Activated naive CD8-positive, alpha-beta T cell treated with anti-CD3 and anti-CD28 coated beads, Interleukin-2, amount 50 U/mL, for 24 hours (primary cell): ENCODE data around the gene UBASH3B.
A peak's percentile ranks its signal among the peaks of the same experiment; 100 is the strongest.

Experiments
- ATAC-seq: fragments of 150-1000 bp; cut with Tn5 transposase; one replicate; pipeline ENCODE4 v1.10.0; 2021
- DNase-seq: peaks from one replicate; pipeline ENCODE4 v3.0.0; 2021
- H3K27ac Mint-ChIP-seq: one replicate; pipeline ENCODE4 v1.8.0; 2021; ENCODE audit warnings: mild to moderate bottlenecking, mixed read lengths
- H3K27me3 Mint-ChIP-seq: one replicate; pipeline ENCODE4 v1.8.0; 2021; ENCODE audit warnings: mixed read lengths
- H3K36me3 Mint-ChIP-seq: one replicate; pipeline ENCODE4 v1.8.0; 2021; ENCODE audit warnings: low read depth, mixed read lengths
- H3K4me1 Mint-ChIP-seq: one replicate; pipeline ENCODE4 v1.8.0; 2021; ENCODE audit warnings: mixed read lengths
- H3K4me3 Mint-ChIP-seq: one replicate; pipeline ENCODE4 v1.8.0; 2021; ENCODE audit warnings: mild to moderate bottlenecking, moderate library complexity, mixed read lengths
- H3K9me3 Mint-ChIP-seq: one replicate; pipeline ENCODE4 v1.8.0; 2021; ENCODE audit warnings: mixed read lengths

UBASH3B gene

DNA sequence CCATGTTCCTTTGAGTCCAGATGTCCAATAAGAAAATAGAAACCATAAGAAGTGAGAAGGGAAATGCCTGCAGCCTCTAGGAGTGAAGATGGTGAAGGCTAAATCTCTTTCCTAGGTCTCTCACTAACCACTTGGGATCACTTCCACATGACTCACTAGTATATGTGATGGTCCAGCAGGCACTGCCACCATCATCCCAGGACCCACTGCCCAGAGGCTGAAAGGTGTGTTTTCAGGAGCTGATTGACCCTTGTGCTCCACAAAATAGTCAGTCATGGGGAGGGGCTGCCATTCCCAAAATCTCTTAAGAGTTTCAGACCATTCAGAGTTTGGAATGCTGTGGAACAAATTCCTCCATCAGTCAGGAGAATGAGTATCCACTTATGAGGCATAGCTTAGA is 22.9 kb downstream of the UBASH3B start:
- Mint-ChIP-seq H3K27ac (no peak overlapping the region), H3K4me1 (peaks cover 70% of the 10 kb centered on the region), H3K27me3 (no peaks in the 10 kb centered on the region), H3K4me3 (no peak overlapping the region), H3K9me3 (no peaks in the 10 kb centered on the region), H3K36me3 (peaks cover 11% of the 10 kb centered on the region)
- DNase-seq: no peak
- no peak for ATAC-seq

DNA sequence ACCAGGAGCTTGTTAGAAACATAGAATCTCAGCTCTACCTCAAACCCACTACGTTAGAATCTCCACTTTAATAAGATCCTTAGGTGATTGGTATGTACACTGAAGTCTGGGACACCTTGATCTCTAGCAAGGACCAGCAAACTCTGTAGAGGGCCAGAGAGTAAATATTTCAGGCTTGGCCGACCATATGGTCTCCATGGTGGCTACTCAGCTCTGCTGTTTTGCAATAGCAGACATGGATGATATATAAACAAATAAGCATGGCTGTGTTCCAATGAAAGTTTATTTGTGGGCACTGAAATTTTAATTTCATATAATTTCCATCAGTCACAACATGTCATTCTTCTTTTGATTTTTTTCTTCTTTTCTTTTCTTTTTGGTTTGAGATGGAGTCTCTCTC is 23.9 kb downstream of the UBASH3B start:
- peaks cover 69% of the 10 kb centered on the region for H3K4me1 Mint-ChIP-seq
- no peak for ATAC-seq

DNA sequence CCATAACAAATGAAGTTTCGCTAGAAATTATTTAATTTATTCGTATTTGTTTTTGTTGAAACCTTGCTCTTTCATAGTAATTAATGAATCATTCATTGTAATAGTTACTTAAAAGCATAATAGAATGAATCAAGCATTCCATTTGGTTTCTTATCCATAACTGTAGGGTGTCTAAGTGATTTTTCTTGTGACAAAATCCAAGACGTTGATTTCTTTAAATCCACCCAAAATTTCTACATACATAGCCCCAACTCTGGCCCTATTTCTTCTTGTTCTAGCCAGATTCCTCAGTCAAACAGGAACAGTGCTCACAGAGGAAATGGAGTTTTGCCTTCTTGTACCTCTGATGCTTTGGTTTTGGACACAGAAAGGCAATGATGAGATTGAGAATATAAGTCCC is 25.5 kb downstream of the UBASH3B start:
- H3K36me3 Mint-ChIP-seq: peaks cover 13% of the 10 kb centered on the region
- no peaks in the 10 kb centered on the region for H3K9me3 Mint-ChIP-seq
- no peaks in the 10 kb centered on the region for H3K27me3 Mint-ChIP-seq
- no peak for DNase-seq
- peaks cover 61% of the 10 kb centered on the region for H3K4me1 Mint-ChIP-seq
- H3K27ac Mint-ChIP-seq: no peak overlapping the region
- no peak for ATAC-seq
- no peak overlapping the region for H3K4me3 Mint-ChIP-seq

More for the DNA sequence above, 23.9 kb downstream of the UBASH3B start:
- H3K27ac Mint-ChIP-seq: no peak overlapping the region
- no peaks in the 10 kb centered on the region for H3K27me3 Mint-ChIP-seq
- no peak overlapping the region for H3K4me3 Mint-ChIP-seq
- no peaks in the 10 kb centered on the region for H3K9me3 Mint-ChIP-seq
- peaks cover 17% of the 10 kb centered on the region for H3K36me3 Mint-ChIP-seq
- no peak for DNase-seq

DNA sequence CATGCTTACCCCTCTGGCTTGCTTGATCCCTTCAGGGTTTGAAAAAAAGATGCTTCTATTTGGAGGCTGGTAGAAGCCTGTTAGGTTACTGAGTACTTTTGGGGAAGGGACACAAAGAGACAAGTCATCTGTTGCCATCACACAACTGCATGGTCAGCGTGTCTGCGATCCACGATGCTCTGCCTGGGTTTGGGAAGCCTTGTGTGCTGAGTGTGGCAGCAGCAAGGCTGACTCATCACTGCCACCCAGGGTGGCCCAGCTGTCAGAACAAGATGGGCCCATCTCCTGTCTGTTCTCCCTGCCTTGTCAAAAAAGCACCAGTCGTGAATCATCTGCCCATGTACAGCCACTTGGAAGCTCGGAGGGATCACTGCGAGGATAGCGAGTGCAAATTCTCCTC is 26.2 kb downstream of the UBASH3B start:
- no peaks in the 10 kb centered on the region for H3K27me3 Mint-ChIP-seq
- peak; percentile 71 for ATAC-seq
- peak overlapping the region; percentile 59 for H3K27ac Mint-ChIP-seq

DNA sequence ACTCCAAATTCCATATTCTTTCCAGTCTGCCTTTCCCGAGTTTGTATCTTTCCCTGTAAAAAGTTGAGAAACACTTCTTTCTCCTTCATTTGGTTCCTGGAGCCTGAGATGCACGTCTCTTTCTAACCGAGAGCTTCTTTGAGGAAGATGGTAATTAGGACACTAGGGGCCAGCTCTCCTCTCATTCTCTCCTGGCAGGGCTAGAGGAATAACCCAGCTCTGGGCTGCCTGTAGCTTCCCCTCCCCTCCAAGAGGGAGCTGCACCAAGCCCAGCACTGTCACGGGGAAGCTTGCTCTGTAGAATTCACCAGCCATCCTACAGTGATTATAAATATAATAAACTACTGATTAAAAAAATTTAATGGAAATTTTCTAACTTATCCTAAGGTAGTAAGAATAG is 26.9 kb downstream of the UBASH3B start:
- Mint-ChIP-seq H3K27ac (no peak overlapping the region), H3K4me3 (no peak overlapping the region), H3K27me3 (no peaks in the 10 kb centered on the region), H3K4me1 (peaks cover 62% of the 10 kb centered on the region), H3K9me3 (no peaks in the 10 kb centered on the region), H3K36me3 (peaks cover 17% of the 10 kb centered on the region)
- no peak for ATAC-seq
- DNase-seq: no peak

More for the DNA sequence above, 26.2 kb downstream of the UBASH3B start:
- Mint-ChIP-seq H3K4me1 (peaks cover 62% of the 10 kb centered on the region), H3K4me3 (no peak overlapping the region), H3K9me3 (no peaks in the 10 kb centered on the region), H3K36me3 (peaks cover 17% of the 10 kb centered on the region)
- DNase-seq: no peak

DNA sequence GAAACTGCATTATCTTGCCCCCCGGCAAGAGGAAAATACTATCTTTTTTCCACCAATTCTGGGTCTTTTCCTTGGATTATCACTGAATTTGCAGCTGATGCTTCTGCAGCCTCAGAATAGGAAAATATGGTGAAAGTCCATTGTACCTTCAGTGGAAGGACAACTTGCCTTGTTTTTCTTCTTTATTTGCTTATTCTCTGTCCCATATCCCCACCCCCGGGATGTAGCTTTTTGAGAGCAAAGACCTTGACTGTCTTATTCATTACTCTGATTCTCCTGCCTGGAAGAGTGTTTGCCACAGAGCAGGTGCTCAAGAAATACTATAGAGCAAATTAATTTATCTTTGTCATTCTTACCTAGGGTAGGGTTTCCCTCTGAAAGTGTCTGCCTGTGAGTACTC is 29.5 kb downstream of the UBASH3B start:
- ATAC-seq (no peak), DNase-seq (no peak)
- Mint-ChIP-seq H3K4me3 (no peak overlapping the region), H3K9me3 (no peaks in the 10 kb centered on the region), H3K27ac (peak overlapping the region; percentile 57), H3K36me3 (peaks cover 19% of the 10 kb centered on the region), H3K4me1 (peaks cover 67% of the 10 kb centered on the region), H3K27me3 (no peaks in the 10 kb centered on the region)

DNA sequence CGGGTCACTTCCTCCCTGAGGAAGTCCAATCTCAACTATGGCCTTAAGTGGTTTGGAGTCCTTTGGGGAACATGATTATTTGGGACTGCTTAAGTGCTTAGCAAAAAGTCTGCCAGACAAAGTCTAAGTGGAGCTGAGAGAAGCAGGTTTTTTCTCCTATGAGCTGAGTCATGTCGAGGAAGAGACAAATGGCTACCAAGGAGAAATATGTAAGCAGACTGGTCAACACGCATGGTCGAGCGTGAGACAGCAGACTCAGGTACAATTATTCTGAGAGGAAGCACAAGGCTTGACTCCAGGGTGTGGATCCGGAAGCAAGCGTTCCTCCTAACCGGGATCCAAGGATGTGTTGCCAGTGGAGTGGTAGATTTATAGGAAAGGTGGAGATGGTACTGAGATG is 30.6 kb downstream of the UBASH3B start:
- Mint-ChIP-seq H3K4me3 (no peak overlapping the region), H3K27me3 (no peaks in the 10 kb centered on the region), H3K36me3 (peaks cover 19% of the 10 kb centered on the region), H3K27ac (peak overlapping the region; percentile 89), H3K9me3 (no peaks in the 10 kb centered on the region), H3K4me1 (peaks cover 69% of the 10 kb centered on the region)
- DNase-seq (no peak), ATAC-seq (no peak)

DNA sequence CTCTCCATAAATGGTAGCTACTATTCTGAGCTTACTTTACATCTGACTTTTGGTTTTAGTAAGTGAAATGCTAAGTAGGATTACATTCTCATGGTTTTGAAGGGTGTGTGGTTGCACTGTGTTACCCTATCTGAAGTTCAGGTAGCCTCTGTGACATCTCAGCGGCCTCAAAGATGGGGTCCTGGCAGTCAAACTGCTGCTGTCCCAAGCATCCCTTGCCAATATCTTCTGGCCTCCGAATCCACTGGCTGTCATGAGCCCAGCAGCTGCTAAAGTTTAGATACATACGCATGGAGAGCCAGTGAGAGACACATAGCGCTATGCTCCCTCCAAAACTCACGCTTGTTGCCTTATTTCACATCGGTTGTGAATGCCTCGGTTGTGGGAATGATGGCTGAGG is 34.9 kb downstream of the UBASH3B start:
- H3K36me3 Mint-ChIP-seq: peaks cover 28% of the 10 kb centered on the region
- no peak for DNase-seq
- peak overlapping the region; percentile 67 for H3K4me3 Mint-ChIP-seq
- H3K9me3 Mint-ChIP-seq: no peaks in the 10 kb centered on the region
- peaks cover 85% of the 10 kb centered on the region for H3K4me1 Mint-ChIP-seq
- H3K27me3 Mint-ChIP-seq: no peaks in the 10 kb centered on the region
- H3K27ac Mint-ChIP-seq: peak overlapping the region; percentile 83
- ATAC-seq: peak; percentile 37

DNA sequence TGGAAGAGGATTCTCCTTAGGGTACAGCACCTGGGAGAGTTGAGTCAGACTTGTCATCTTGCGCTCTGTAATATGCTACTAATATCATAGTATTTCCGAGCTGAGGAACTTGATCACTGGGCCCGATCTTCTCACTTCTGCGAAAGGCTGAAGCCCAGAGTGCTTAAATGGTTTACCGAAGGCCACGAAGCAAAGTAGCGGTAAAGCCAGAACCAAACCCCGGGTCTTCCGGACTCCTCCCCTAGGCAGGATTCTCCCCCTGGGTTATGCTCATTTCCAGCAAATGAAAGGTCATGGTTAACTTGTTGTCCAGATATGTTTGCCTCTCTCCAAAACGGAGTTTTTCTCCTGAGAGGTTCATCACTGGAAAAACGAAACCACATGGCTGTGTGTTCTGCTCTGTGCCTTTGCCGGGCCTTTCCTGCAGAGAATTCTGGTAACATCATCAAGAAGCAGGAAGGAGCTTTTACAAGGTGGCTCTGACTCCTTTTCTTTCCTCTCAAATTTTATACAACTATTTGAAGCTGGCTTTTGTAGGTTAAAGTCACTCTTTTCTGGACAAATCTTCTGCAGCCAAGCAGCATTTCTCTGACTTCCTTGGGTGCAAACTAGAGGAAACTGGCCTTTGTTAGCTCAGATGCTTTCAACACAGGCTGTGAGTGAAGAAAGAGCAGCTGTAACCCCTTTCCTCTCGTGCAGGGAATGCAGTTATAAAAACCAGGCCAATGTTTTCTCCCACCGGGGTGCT is 35.5 kb downstream of the UBASH3B start:
- peaks cover 86% of the 10 kb centered on the region for H3K4me1 Mint-ChIP-seq
- DNase-seq (no peak), ATAC-seq (peak; percentile 7)
- H3K36me3 Mint-ChIP-seq: peaks cover 29% of the 10 kb centered on the region
- no peaks in the 10 kb centered on the region for H3K27me3 Mint-ChIP-seq
- H3K4me3 Mint-ChIP-seq: peak overlapping the region; percentile 67
- H3K9me3 Mint-ChIP-seq: no peaks in the 10 kb centered on the region
- H3K27ac Mint-ChIP-seq: peak overlapping the region; percentile 83

DNA sequence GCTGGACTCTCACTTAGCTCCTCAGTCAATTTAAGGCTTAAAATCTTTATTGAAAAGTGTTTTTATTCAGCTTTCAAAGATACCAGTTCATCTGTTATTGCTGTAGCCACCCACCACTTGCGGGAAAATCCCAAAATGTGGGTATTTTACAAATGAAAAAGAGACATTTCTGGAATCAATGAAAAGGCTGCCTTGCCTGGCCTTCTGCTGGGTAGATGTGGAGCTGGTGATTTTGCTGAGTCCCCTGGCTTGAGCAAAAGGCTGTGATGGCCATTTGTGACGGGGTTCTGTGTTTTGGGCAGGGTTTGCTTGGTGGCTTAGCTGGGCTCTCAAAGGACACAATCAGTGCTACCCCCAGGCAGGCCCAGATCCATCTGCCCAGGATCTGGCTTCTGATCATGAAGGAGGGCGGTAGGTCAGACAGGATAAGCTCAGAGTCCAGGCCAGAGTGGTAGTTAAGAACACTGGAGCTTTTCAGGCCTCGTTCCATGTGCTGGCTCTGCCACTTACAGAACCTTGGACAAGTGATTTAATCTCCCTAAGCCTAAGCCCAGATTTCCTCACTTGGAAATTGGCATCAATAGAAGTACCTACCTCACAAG is 36.1 kb downstream of the UBASH3B start:
- Mint-ChIP-seq H3K36me3 (peaks cover 23% of the 10 kb centered on the region), H3K27me3 (no peaks in the 10 kb centered on the region), H3K9me3 (no peaks in the 10 kb centered on the region), H3K4me3 (peak overlapping the region; percentile 67), H3K27ac (peak overlapping the region; percentile 83), H3K4me1 (peaks cover 86% of the 10 kb centered on the region)
- no peak for ATAC-seq
- no peak for DNase-seq

DNA sequence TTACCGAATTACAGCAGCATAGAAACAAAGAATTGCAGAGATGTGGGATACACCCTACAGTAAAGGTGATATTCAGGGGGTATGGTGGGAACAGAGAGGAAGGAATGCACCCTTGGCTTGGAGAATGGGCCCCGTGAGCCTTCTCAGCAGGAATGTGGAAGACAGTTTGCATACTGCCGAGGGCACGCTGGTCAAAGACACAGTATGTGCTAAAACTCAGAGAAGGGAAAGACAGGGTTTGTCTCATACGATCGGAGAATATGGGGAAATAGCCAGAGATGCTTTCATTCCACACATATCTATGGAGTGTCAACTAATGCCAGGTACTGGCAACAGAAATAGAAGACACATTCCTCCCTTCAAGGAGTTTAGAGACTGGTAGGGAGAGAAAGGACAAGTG is 36.9 kb downstream of the UBASH3B start:
- ATAC-seq (no peak), DNase-seq (no peak)
- H3K4me1 Mint-ChIP-seq: peaks cover 86% of the 10 kb centered on the region
- peak overlapping the region; percentile 83 for H3K27ac Mint-ChIP-seq
- H3K27me3 Mint-ChIP-seq: no peaks in the 10 kb centered on the region
- no peaks in the 10 kb centered on the region for H3K9me3 Mint-ChIP-seq
- H3K4me3 Mint-ChIP-seq: no peak overlapping the region
- peaks cover 20% of the 10 kb centered on the region for H3K36me3 Mint-ChIP-seq

DNA sequence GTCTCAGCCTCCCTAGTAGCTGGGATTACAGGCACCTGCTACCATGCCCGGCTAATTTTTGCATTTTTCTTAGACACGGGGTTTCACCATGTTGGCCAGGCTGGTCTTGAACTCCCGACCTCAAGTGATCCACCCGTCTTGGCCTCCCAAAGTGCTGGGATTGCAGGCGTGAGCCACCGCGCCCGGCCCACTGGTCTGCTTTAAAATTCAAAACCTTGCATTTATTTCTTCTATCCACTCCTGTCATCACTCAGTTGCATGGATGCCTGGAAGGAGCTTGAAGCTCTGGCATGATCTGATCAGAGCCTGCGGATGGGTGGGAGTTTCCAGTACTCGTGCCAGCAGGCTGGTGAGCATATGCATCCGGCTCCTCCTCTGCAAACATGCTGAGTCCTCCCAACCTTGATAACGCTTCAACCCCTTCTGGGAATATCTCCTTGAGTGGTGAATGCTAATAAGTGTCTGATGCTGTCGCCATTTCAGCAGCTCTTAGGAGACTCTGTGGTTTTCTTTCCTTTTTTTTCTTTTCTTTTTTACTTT is 39.6 kb downstream of the UBASH3B start:
- no peak overlapping the region for H3K4me3 Mint-ChIP-seq
- no peaks in the 10 kb centered on the region for H3K27me3 Mint-ChIP-seq
- H3K36me3 Mint-ChIP-seq: peaks cover 19% of the 10 kb centered on the region
- peak overlapping the region; percentile 86 for H3K27ac Mint-ChIP-seq
- ATAC-seq: no peak
- no peaks in the 10 kb centered on the region for H3K9me3 Mint-ChIP-seq
- DNase-seq: no peak
- H3K4me1 Mint-ChIP-seq: peaks cover 96% of the 10 kb centered on the region

DNA sequence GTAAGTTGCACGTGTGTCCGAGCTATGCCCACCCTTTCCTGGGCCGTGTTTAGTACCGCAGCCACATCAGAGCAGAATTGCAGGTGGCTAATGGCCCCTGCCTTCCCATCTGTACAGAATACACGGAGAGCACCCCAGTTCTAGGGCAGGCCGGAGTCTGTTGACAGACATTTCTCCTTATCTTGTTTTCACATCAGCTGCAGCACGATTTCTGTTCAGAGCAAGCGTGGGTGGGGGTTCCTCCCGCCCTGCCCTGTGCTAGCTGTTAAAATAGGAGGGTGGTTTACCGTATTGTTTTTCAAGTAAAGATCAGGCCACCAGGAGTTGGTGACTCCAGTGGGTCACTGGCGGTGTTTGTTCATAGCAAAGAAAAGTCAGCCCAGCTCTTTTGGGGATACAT is 41.1 kb downstream of the UBASH3B start:
- ATAC-seq: peak; percentile 69
- Mint-ChIP-seq H3K4me3 (peak overlapping the region; percentile 65), H3K4me1 (peaks cover 97% of the 10 kb centered on the region), H3K9me3 (no peaks in the 10 kb centered on the region), H3K36me3 (peaks cover 25% of the 10 kb centered on the region), H3K27ac (peak overlapping the region; percentile 91), H3K27me3 (no peaks in the 10 kb centered on the region)
- peak; percentile 74 for DNase-seq

DNA sequence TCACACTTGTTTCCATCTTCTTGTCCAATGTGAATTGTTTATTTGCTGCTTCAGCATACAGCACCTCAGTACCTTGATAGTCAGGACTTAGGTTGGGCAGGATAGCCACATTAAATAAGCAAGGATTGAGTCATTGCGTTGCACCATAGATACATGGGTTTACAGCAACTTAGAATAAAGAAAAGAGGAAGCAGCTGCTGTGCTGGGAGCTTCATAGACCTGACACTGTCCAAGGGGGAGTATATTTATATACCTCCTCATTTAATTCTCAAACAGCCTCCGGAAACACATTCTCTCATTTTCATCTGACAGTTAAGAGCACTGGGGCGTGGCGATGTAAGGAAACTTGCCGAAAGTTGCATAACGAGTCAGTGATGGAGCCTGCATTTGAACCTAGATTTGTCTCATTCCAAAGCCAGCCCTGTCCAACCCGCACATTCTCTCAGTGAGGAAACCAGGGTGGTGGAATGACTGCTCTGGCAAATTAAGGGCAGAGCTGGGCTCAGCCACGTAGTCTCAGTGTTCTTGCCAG is 42.2 kb downstream of the UBASH3B start:
- Mint-ChIP-seq H3K4me1 (peaks cover 96% of the 10 kb centered on the region), H3K36me3 (peaks cover 27% of the 10 kb centered on the region), H3K27ac (peak overlapping the region; percentile 91), H3K9me3 (no peaks in the 10 kb centered on the region), H3K4me3 (peak overlapping the region; percentile 65), H3K27me3 (no peaks in the 10 kb centered on the region)
- DNase-seq: no peak
- peak; percentile 65 for ATAC-seq

DNA sequence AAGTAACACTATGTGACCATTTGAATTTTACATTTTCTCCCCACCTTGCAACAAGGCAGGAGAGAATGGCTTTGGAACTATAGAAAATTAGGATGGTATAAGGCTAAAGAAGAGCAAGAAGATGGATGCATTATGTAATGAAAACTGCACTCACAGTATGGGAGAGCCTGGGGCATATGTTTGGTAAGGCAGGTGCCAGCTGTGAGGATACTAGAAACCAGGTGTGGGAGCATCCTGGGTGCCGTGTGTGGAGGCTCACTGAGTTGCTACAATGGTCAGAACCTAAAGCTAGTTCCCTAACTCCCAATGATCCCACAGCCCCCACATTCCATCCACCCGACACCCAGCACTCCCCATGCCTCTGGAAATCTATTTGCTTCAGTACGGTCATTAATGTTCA is 42.9 kb downstream of the UBASH3B start:
- peaks cover 27% of the 10 kb centered on the region for H3K36me3 Mint-ChIP-seq
- H3K4me1 Mint-ChIP-seq: peaks cover 96% of the 10 kb centered on the region
- H3K27me3 Mint-ChIP-seq: no peaks in the 10 kb centered on the region
- H3K9me3 Mint-ChIP-seq: no peaks in the 10 kb centered on the region
- DNase-seq (no peak), ATAC-seq (no peak)
- peak overlapping the region; percentile 91 for H3K27ac Mint-ChIP-seq
- H3K4me3 Mint-ChIP-seq: peak overlapping the region; percentile 65
